ENCODE measurements around the gene APOL6. TPM values are rescaled to one million over a fixed set of nuclear protein-coding genes. Genes with fewer than 3 reads are reported as not detected.
"Not testable (repeated sequence)": the region's sequence is repeated elsewhere in the genome, so short reads cannot be mapped to it uniquely, and the experiment has no call there.

Gene APOL6
- total and polyA plus RNA-seq, 2 of the 13 experiments (the other 11 are each of a cell fraction or from before 2014, with no cell fraction given): 5.2 to 7.5 TPM

- no peak for TF ChIP-seq ZNF574 (CRISPR knock-in tag; IDR thresholded peaks at IDR 0.05)
- TF ChIP-seq TGIF2 (CRISPR knock-in tag; IDR thresholded peaks at IDR 0.05): no peak
- no peak for TF ChIP-seq ZNF10 (CRISPR knock-in tag; IDR thresholded peaks at IDR 0.05; ENCODE audit: borderline replicate concordance, low read depth)
- no peak for TF ChIP-seq ZNF253 (CRISPR knock-in tag; IDR thresholded peaks at IDR 0.05; ENCODE audit: borderline replicate concordance)
Measured at GRCh38 chr22:35663371-35663770, 15.1 kb downstream of the APOL6 start (continued).

GRCh38 chr22:35664955-35665587 is 16.8 kb downstream of the APOL6 start:
- Histone ChIP-seq H3K27ac (ENCODE audit: extremely low read length, insufficient read depth, low read length) (no peak overlapping the region), H3K36me3 (replicated peaks in 1 of 2; ENCODE audit: control insufficient read depth in 1 of 2, insufficient read depth in 2 of 2, low read length in 2 of 2) (no peaks in the 10 kb centered on the region; a peak in 2 of 5 replicates), H4K20me1 (ENCODE audit: insufficient read depth, low read length) (no peaks in the 10 kb centered on the region), H3K27me3 (ENCODE audit: control insufficient read depth in 1 of 2, insufficient read depth in 2 of 2, low read length in 2 of 2) (no peaks in the 10 kb centered on the region), H3K79me2 (ENCODE audit: insufficient read depth, low read length) (no peaks in the 10 kb centered on the region), H3K4me2 (ENCODE audit: low read depth, low read length) (no peak overlapping the region), H3K9ac (ENCODE audit: insufficient read depth, low read depth, low read length) (no peak overlapping the region), H3K4me1 (ENCODE audit: insufficient read depth, low read length) (peaks cover 32% of the 10 kb centered on the region), H3K4me3 (replicated peaks in 1 of 3; ENCODE audit: insufficient read depth in 1 of 3, low read depth in 2 of 3, low read length in 3 of 3) (no peak overlapping the region), H2AFZ (ENCODE audit: low read length) (no peak overlapping the region), H3K9me3 (ENCODE audit: low read length) (peaks cover 20% of the 10 kb centered on the region)
- no TSS peak for BruUV-seq (replicated peaks)
- ATAC-seq (no peak), FAIRE-seq (no peak), DNase-seq (ENCODE audit: low spot score) (no peak)
- in situ Hi-C loops (cut with HindIII; ENCODE audit: extremely low pct_ligation_motif_present, low pct_unique_long_range_greater_than_20kb): no loop called here
- CTCF ChIA-PET (ENCODE audit: low intra/inter-chr PET ratio, low total read pairs): no interaction called here
- TF ChIP-seq RBFOX2 (IDR thresholded peaks at IDR 0.05; ENCODE audit: low read depth, low read length) (no peak), ZFYVE20 (CRISPR knock-in tag; IDR thresholded peaks at IDR 0.05; ENCODE audit: borderline replicate concordance, low read depth) (no peak), NR2F6 (IDR thresholded peaks at IDR 0.05) (no peak), NR2F6 (CRISPR knock-in tag; IDR thresholded peaks at IDR 0.05) (no peak), FOXC1 (CRISPR knock-in tag; IDR thresholded peaks at IDR 0.05; ENCODE audit: borderline replicate concordance) (no peak), ZSCAN12 (CRISPR knock-in tag; IDR thresholded peaks at IDR 0.05) (no peak), SRF (IDR thresholded peaks at IDR 0.05; ENCODE audit: low read depth, low read length) (no peak), SETDB1 (CRISPR knock-in tag; IDR thresholded peaks at IDR 0.05; ENCODE audit: borderline replicate concordance) (no peak), ZNF44 (CRISPR knock-in tag; IDR thresholded peaks at IDR 0.05) (no peak)
- intact Hi-C loops (cut with micrococcal nuclease; ENCODE audit: unreplicated experiment): no loop called here
- WGBS (ENCODE audit: low lambda C conversion rate): over 99% methylated on average over 5 of the region's 5 CpGs
- POLR2A ChIA-PET: no interaction called here

- ATAC-seq; H3K4me2 ChIP-seq (ENCODE audit: low read depth, low read length); H3K9ac ChIP-seq (ENCODE audit: insufficient read depth, low read depth, low read length); DNase-seq (ENCODE audit: low spot score); BruUV-seq (replicated peaks); H3K27ac ChIP-seq (ENCODE audit: extremely low read length, insufficient read depth, low read length); H3K4me3 ChIP-seq (replicated peaks in 1 of 3; ENCODE audit: insufficient read depth in 1 of 3, low read depth in 2 of 3, low read length in 3 of 3); H2AFZ ChIP-seq (ENCODE audit: low read length); H3K36me3 ChIP-seq (replicated peaks in 1 of 2; ENCODE audit: control insufficient read depth in 1 of 2, insufficient read depth in 2 of 2, low read length in 2 of 2); CTCF ChIA-PET (ENCODE audit: low intra/inter-chr PET ratio, low total read pairs); FAIRE-seq; H4K20me1 ChIP-seq (ENCODE audit: insufficient read depth, low read length); H3K27me3 ChIP-seq (ENCODE audit: control insufficient read depth in 1 of 2, insufficient read depth in 2 of 2, low read length in 2 of 2); POLR2A ChIA-PET; intact Hi-C loops (cut with micrococcal nuclease; ENCODE audit: unreplicated experiment); H3K79me2 ChIP-seq (ENCODE audit: insufficient read depth, low read length); in situ Hi-C loops (cut with HindIII; ENCODE audit: extremely low pct_ligation_motif_present, low pct_unique_long_range_greater_than_20kb): not testable (repeated sequence)
- peaks cover 20% of the 10 kb centered on the region for H3K9me3 ChIP-seq (ENCODE audit: low read length)
- peaks cover 21% of the 10 kb centered on the region for H3K4me1 ChIP-seq (ENCODE audit: insufficient read depth, low read length)
- 82% methylated on average over 1 of the region's 1 CpG for WGBS (ENCODE audit: low lambda C conversion rate)
Measured at GRCh38 chr22:35666699-35667098, 18.5 kb downstream of the APOL6 start.
